SJSA1 (cell line): ENCODE results near the gene NLE1. TPM values are rescaled to one million over a fixed set of nuclear protein-coding genes. Genes with fewer than 3 reads are reported as not detected.
"Not testable (repeated sequence)": the region's sequence is repeated elsewhere in the genome, so short reads cannot be mapped to it uniquely, and the experiment has no call there.

Experiments
- DNase-seq, 2 experiments: peaks; one replicate each; pipeline ENCODE4 v3.0.0-alpha.2; 2015 to 2020; ENCODE audit warnings: low spot score in 2 of 2, low read depth in 1 of 2
- H3K27ac ChIP-seq: fragments of 250-450 bp; sonication (Bioruptor Pico); 2 replicates; pipeline ENCODE4 v1.5.1; 2020; ENCODE audit warnings: mild to moderate bottlenecking, moderate library complexity
- H3K27me3 ChIP-seq: fragments of 250-450 bp; sonication (Bioruptor Pico); replicated peaks from 2 replicates; pipeline ENCODE4 v1.5.1; 2020; ENCODE audit warnings: mild to moderate bottlenecking, moderate library complexity
- H3K36me3 ChIP-seq: fragments of 250-450 bp; sonication (Bioruptor Pico); 2 replicates; pipeline ENCODE4 v1.5.1; 2020; ENCODE audit warnings: mild to moderate bottlenecking
- H3K4me1 ChIP-seq: fragments of 250-450 bp; sonication (Bioruptor Pico); replicated peaks from 2 replicates; pipeline ENCODE4 v1.6.1; 2021; ENCODE audit warnings: mild to moderate bottlenecking
- H3K4me3 ChIP-seq: fragments of 250-450 bp; sonication (Bioruptor Pico); 2 replicates; pipeline ENCODE4 v1.5.1; 2020; ENCODE audit warnings: mild to moderate bottlenecking
- H3K9me3 ChIP-seq: fragments of 250-450 bp; sonication (Bioruptor Pico); replicated peaks from 2 replicates; pipeline ENCODE4 v1.5.1; 2020; ENCODE audit warnings: mild to moderate bottlenecking
- total RNA-seq: library from RNA; depleted of rRNA; stranded (reverse); fragments of >200 nt; shearing (Covaris generic); gene quantifications from 2 replicates; pipeline ENCODE4 v1.2.3, GENCODE V29; 2014

NLE1 gene
- total RNA-seq, 1 experiment from 2014 or later: 21.3 TPM

GRCh38 chr17:35154196-35155165, 12.4 kb upstream of the NLE1 start:
- H3K36me3 ChIP-seq: no peaks in the 10 kb centered on the region
- peaks cover 4% of the 10 kb centered on the region; the same call in 1 of the 2 replicates for H3K27me3 ChIP-seq
- no peaks in the 10 kb centered on the region for H3K9me3 ChIP-seq
- no peaks in the 10 kb centered on the region for H3K4me1 ChIP-seq
- DNase-seq: no peak
- no peak overlapping the region for H3K4me3 ChIP-seq
- H3K27ac ChIP-seq: no peak overlapping the region

- no peaks in the 10 kb centered on the region for H3K36me3 ChIP-seq
- no peak overlapping the region for H3K27ac ChIP-seq
- H3K4me3 ChIP-seq: no peak overlapping the region
- DNase-seq: no peak
- H3K27me3 ChIP-seq: peaks cover 4% of the 10 kb centered on the region; the same call in 1 of the 2 replicates
- no peaks in the 10 kb centered on the region for H3K9me3 ChIP-seq
- no peaks in the 10 kb centered on the region for H3K4me1 ChIP-seq
Measured at GRCh38 chr17:35152421-35153140, 10.5 kb upstream of the NLE1 start.

GRCh38 chr17:35151080-35151479, 9.0 kb upstream of the NLE1 start:
- not testable (repeated sequence) for DNase-seq, H3K4me1 ChIP-seq, H3K4me3 ChIP-seq, H3K27ac ChIP-seq, H3K36me3 ChIP-seq, H3K9me3 ChIP-seq, H3K27me3 ChIP-seq

GRCh38 chr17:35149941-35150340, 7.8 kb upstream of the NLE1 start:
- Histone ChIP-seq H3K4me1 (no peaks in the 10 kb centered on the region), H3K4me3 (no peak overlapping the region), H3K9me3 (no peaks in the 10 kb centered on the region), H3K27ac (no peak overlapping the region), H3K27me3 (peaks cover 4% of the 10 kb centered on the region; the same call in 1 of the 2 replicates), H3K36me3 (no peaks in the 10 kb centered on the region)
- DNase-seq: no peak

- H3K27me3 ChIP-seq: peaks cover 4% of the 10 kb centered on the region; the same call in 1 of the 2 replicates
- H3K4me1 ChIP-seq: no peaks in the 10 kb centered on the region
- no peaks in the 10 kb centered on the region for H3K36me3 ChIP-seq
- H3K27ac ChIP-seq: no peak overlapping the region
- H3K9me3 ChIP-seq: no peaks in the 10 kb centered on the region
- H3K4me3 ChIP-seq: no peak overlapping the region
- DNase-seq: no peak
Measured at GRCh38 chr17:35148144-35148543, 6.0 kb upstream of the NLE1 start.

- Histone ChIP-seq H3K27ac (no peak within 1 kb of the TSS), H3K9me3 (no peaks in the 10 kb centered on the region), H3K36me3 (no peaks in the 10 kb centered on the region), H3K4me1 (no peaks in the 10 kb centered on the region), H3K27me3 (peaks cover 3% of the 10 kb centered on the region; the same call in 1 of the 2 replicates), H3K4me3 (no peak within 1 kb of the TSS)
- no peak for DNase-seq
Measured at GRCh38 chr17:35147375-35147905, 5.3 kb upstream of the NLE1 start, which contains the start of gene UNC45B. Gene UNC45B, plus strand, starts transcription at chr17:35147817. Its CDS starts 447 bp downstream, at chr17:35148264.

GRCh38 chr17:35146214-35146833, 4.2 kb upstream of the NLE1 start:
- peaks cover 5% of the 10 kb centered on the region; the same call in 1 of the 2 replicates for H3K36me3 ChIP-seq
- H3K4me1 ChIP-seq: no peaks in the 10 kb centered on the region
- no peaks in the 10 kb centered on the region for H3K9me3 ChIP-seq
- DNase-seq: no peak
- no peaks in the 10 kb centered on the region for H3K27me3 ChIP-seq
- H3K27ac ChIP-seq: no peak overlapping the region
- H3K4me3 ChIP-seq: no peak overlapping the region

GRCh38 chr17:35144840-35145239, 2.7 kb upstream of the NLE1 start:
- Histone ChIP-seq H3K4me3 (no peak overlapping the region), H3K9me3 (no peaks in the 10 kb centered on the region), H3K27ac (no peak overlapping the region), H3K27me3 (no peaks in the 10 kb centered on the region), H3K36me3 (peaks cover 6% of the 10 kb centered on the region), H3K4me1 (peaks cover 5% of the 10 kb centered on the region; the same call in 1 of the 2 replicates)
- no peak for DNase-seq

- H3K4me1 ChIP-seq: peaks cover 5% of the 10 kb centered on the region; the same call in 1 of the 2 replicates
- peaks cover 27% of the 10 kb centered on the region for H3K36me3 ChIP-seq
- H3K4me3 ChIP-seq: peak overlapping the region; percentile 79
- no peak overlapping the region for H3K27ac ChIP-seq
- no peaks in the 10 kb centered on the region for H3K9me3 ChIP-seq
- no peak for DNase-seq
- H3K27me3 ChIP-seq: no peaks in the 10 kb centered on the region
Measured at GRCh38 chr17:35142467-35142796, 329 bp upstream of the NLE1 start.

- H3K9me3 ChIP-seq: no peaks in the 10 kb centered on the region
- H3K4me1 ChIP-seq: peaks cover 5% of the 10 kb centered on the region; the same call in 1 of the 2 replicates
- H3K27ac ChIP-seq: no peak overlapping the region
- H3K36me3 ChIP-seq: peaks cover 67% of the 10 kb centered on the region
- no peak overlapping the region for H3K4me3 ChIP-seq
- no peak for DNase-seq
- no peaks in the 10 kb centered on the region for H3K27me3 ChIP-seq
Measured at GRCh38 chr17:35138218-35138617, 3.9 kb downstream of the NLE1 start.

GRCh38 chr17:35135322-35135721, 6.8 kb downstream of the NLE1 start:
- Histone ChIP-seq H3K27ac (no peak overlapping the region), H3K4me1 (no peaks in the 10 kb centered on the region), H3K27me3 (no peaks in the 10 kb centered on the region), H3K9me3 (no peaks in the 10 kb centered on the region), H3K36me3 (peaks cover 83% of the 10 kb centered on the region), H3K4me3 (no peak overlapping the region)
- no peak for DNase-seq

GRCh38 chr17:35132816-35133550, 9.1 kb downstream of the NLE1 start:
- no peaks in the 10 kb centered on the region for H3K9me3 ChIP-seq
- H3K4me3 ChIP-seq: no peak overlapping the region
- no peaks in the 10 kb centered on the region for H3K4me1 ChIP-seq
- H3K27ac ChIP-seq: no peak overlapping the region
- no peak for DNase-seq
- H3K27me3 ChIP-seq: no peaks in the 10 kb centered on the region
- H3K36me3 ChIP-seq: peaks cover 65% of the 10 kb centered on the region

GRCh38 chr17:35132099-35132498, 10.0 kb downstream of the NLE1 start:
- H3K27ac ChIP-seq: no peak overlapping the region
- H3K4me1 ChIP-seq: no peaks in the 10 kb centered on the region
- H3K36me3 ChIP-seq: peaks cover 58% of the 10 kb centered on the region
- no peaks in the 10 kb centered on the region for H3K27me3 ChIP-seq
- H3K9me3 ChIP-seq: no peaks in the 10 kb centered on the region
- DNase-seq: no peak
- H3K4me3 ChIP-seq: no peak overlapping the region
